ENCODE results near the gene USP6NL.

- TF ChIP-seq POLR2AphosphoS5 (IDR thresholded peaks at IDR 0.05; ENCODE audit: low read depth, low read length) (no peak), TAF1 (IDR thresholded peaks at IDR 0.05; ENCODE audit: borderline replicate concordance, low read depth, low read length) (no peak)
These were observed 102.4 kb downstream of the USP6NL start for GRCh38 chr10:11509036-11509435.

Measured in GM12892 (cell line).